ENCODE results near the gene PPP1R3C.

PPP1R3C gene

DNA sequence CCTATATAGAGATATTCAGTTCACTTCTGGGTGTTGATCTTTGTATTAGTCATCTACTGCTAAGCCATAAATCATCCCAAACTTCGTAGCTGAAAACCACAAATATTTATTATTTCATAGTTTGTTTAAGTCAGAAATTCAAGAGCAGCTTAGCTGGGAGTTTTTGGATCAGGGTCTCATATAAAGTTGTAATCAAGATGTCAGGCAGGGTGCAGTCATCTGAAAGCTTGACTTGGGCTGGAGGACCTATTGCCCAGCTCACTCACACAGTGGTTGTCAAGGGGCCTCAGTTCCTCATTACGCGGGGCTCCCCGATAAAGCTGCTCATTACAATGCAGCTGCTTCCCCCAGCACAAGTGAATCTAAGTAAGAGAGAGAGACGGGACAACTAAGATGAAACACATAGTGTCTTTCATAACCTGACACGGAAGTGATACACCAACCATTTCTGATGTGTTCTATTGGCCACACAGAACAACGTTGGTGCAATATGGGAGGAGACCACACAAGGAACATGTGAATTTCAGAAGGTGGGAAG is 15.7 kb downstream of the PPP1R3C start:
- Mint-ChIP-seq H3K4me3 (no peak overlapping the region), H3K4me1 (no peaks in the 10 kb centered on the region), H3K36me3 (no peaks in the 10 kb centered on the region), H3K27me3 (no peaks in the 10 kb centered on the region), H3K9me3 (no peaks in the 10 kb centered on the region), H3K27ac (no peak overlapping the region)
- no peak for ATAC-seq (ENCODE audit: low read depth)
- DNase-seq (ENCODE audit: low spot score in 2 of 2) = no peak

DNA sequence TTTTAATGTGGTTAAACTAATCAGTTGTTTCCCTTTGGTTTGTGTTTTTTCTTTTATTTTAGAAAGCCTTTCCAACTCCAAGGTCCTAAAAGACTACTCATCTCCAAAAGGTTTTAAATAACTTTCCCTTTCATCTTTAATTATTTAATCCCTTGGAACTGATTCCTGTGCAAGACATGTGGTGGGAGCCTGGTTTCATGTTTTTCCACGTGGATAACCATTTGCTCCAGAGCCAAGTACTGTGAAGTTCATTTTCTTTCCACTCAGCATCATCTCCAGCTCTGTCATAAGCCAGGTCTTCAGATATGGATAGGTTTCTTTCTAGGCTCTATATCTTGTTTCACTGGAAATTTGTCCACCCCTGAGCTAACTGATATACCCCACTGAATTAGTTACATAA is 16.7 kb downstream of the PPP1R3C start:
- H3K36me3 Mint-ChIP-seq = no peaks in the 10 kb centered on the region
- peaks cover 4% of the 10 kb centered on the region for H3K27me3 Mint-ChIP-seq
- no peak for DNase-seq (ENCODE audit: low spot score in 2 of 2)
- no peaks in the 10 kb centered on the region for H3K4me1 Mint-ChIP-seq
- ATAC-seq (ENCODE audit: low read depth) = no peak
- H3K9me3 Mint-ChIP-seq = no peaks in the 10 kb centered on the region
- H3K27ac Mint-ChIP-seq = no peak overlapping the region
- no peak overlapping the region for H3K4me3 Mint-ChIP-seq

DNA sequence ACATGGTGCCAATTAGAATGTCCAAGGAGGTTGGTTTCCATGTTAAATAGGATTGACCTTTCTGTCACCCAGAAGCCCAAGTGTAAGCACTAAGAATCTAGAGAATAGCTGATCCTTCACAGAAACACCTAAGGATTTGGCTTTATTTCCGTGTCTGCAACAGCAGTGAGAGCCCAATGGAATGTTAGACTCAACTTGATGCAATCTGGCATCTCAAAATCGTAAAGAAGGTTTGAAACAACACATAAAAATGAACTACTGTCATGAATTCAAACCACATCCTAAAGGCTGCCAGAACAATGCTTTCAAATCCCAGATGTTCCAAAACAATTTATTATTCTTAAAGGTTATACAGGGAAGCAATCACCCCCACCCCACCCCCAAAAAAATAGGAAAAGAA is 18.6 kb downstream of the PPP1R3C start:
- H3K4me1 Mint-ChIP-seq = no peaks in the 10 kb centered on the region
- no peaks in the 10 kb centered on the region for H3K36me3 Mint-ChIP-seq
- no peak overlapping the region for H3K4me3 Mint-ChIP-seq
- no peak overlapping the region for H3K27ac Mint-ChIP-seq
- DNase-seq (ENCODE audit: low spot score in 2 of 2) = no peak
- ATAC-seq (ENCODE audit: low read depth) = no peak
- peaks cover 4% of the 10 kb centered on the region for H3K27me3 Mint-ChIP-seq
- H3K9me3 Mint-ChIP-seq = no peaks in the 10 kb centered on the region

DNA sequence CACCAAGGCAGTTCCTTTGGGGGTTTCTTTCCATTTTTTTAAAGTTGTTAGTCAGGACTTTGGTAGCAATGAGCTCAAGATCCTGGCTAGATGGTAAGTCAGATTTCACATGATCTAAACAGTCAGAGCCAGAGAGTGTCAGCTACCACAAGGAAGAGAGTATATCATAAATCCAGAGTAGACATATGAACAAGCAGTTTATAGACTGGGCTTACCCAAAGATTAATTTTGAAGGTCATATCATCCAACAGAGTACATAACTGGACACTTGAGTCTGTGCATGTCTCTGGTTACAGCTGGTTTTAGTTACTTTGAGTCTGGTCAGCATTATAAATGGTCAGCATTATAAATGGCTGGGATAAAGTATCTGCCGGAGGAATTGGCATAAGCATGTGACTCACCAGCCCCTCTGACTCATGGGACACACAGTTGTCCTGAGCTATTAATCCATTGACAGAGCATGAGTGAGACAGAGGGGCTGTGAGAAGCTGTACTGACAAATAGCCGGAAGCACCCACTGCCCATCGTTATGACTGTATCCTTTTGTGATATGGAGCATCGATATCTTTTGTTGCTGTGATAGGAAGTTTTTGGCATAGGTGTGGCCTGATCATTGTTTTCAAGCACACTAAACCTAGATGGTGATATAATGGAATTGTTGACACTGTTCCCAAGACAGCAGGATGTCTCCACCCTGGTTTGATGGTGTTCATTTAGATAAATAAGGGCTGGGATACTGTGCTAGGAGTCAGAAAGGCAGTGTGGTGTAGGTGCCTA is 19.3 kb downstream of the PPP1R3C start:
- H3K9me3 Mint-ChIP-seq = no peaks in the 10 kb centered on the region
- ATAC-seq (ENCODE audit: low read depth) = no peak
- H3K27ac Mint-ChIP-seq = no peak overlapping the region
- H3K27me3 Mint-ChIP-seq = peaks cover 4% of the 10 kb centered on the region
- no peaks in the 10 kb centered on the region for H3K36me3 Mint-ChIP-seq
- H3K4me3 Mint-ChIP-seq = no peak overlapping the region
- DNase-seq (ENCODE audit: low spot score in 2 of 2) = no peak
- H3K4me1 Mint-ChIP-seq = no peaks in the 10 kb centered on the region

DNA sequence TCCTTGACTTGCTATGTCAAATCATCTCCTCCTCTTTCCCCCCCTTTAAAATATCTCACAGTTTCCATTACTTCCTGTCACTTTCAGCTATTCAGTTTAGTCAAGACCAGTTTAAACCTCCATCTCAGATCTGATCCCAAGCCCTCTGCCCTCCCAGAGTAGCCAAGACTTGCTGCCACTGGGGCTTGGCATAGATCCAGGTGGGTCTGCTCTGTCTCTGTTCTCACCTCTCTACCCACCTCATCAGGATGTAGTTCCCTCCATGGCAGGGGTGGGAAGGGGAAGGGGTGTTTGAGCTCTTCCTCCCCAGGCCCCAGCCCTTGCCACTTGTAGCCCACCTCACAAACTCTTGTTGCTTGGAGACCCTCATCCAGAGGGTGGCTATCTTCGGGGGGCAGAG is 22.0 kb downstream of the PPP1R3C start:
- DNase-seq (ENCODE audit: low spot score in 2 of 2) = no peak
- Mint-ChIP-seq H3K27ac (no peak overlapping the region), H3K4me3 (no peak overlapping the region), H3K27me3 (peaks cover 4% of the 10 kb centered on the region), H3K36me3 (no peaks in the 10 kb centered on the region), H3K4me1 (no peaks in the 10 kb centered on the region), H3K9me3 (peaks cover 2% of the 10 kb centered on the region)
- ATAC-seq (ENCODE audit: low read depth) = no peak

DNA sequence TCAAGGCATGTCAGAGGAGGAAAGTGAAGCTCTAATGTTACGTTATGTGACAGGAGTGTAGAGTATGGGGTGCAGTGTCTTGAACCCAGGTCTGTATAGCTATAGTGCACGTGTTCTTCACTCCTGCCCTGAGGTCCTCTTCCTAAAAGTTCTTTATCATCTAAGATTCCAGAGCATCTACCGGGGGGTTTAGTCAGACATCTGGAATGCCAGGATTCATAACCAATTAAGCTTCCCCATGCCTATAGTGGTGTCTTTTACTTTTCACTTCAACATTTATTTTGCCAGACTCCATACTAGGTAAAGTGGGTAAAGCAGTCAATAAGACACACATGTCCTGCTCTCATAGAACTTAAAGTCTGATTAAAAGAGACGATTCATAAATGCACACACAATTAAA is 22.4 kb downstream of the PPP1R3C start:
- ATAC-seq (ENCODE audit: low read depth) (no peak), DNase-seq (ENCODE audit: low spot score in 2 of 2) (no peak)
- Mint-ChIP-seq H3K36me3 (no peaks in the 10 kb centered on the region), H3K27ac (no peak overlapping the region), H3K4me3 (no peak overlapping the region), H3K27me3 (peaks cover 4% of the 10 kb centered on the region), H3K9me3 (peaks cover 2% of the 10 kb centered on the region), H3K4me1 (no peaks in the 10 kb centered on the region)

DNA sequence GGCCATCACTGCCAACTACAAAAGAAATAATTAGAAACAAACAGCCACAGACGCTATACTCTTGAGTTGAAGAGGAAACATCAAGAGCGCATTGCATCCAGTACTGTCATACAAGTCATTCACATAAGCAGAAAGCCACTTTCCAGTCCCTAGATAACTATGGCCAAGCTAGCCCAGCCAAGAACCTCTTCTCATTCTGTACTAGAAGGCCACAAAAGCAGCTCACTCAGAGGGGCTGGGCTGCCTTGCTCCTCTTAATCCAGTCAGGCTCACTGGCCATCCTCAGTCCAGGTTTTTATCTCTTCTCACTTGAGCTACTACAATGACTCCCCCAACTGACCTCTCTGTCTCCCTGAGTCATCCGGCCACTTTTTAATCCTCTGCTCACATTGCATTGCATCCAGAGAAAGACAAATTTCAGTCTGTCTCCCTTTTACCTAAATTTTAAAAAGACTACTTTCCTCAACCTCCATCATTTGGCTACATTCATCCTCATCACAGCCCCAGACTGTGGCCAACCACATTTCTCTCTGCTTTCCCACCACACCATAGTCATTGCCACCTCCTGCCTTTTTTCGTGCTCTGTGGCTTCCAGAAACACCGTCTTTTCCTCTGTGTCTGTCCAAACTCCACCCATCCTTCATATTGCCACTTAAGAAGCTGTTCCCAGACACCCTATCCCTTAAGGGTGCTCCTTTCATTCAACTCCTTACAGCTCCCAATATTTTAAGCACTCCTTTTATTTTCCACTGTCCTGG is 25.0 kb downstream of the PPP1R3C start:
- H3K4me1 Mint-ChIP-seq = no peaks in the 10 kb centered on the region
- H3K9me3 Mint-ChIP-seq = peaks cover 2% of the 10 kb centered on the region
- no peak overlapping the region for H3K27ac Mint-ChIP-seq
- no peak overlapping the region for H3K4me3 Mint-ChIP-seq
- no peak for DNase-seq (ENCODE audit: low spot score in 2 of 2)
- ATAC-seq (ENCODE audit: low read depth) = no peak
- no peaks in the 10 kb centered on the region for H3K36me3 Mint-ChIP-seq
- peaks cover 4% of the 10 kb centered on the region for H3K27me3 Mint-ChIP-seq

DNA sequence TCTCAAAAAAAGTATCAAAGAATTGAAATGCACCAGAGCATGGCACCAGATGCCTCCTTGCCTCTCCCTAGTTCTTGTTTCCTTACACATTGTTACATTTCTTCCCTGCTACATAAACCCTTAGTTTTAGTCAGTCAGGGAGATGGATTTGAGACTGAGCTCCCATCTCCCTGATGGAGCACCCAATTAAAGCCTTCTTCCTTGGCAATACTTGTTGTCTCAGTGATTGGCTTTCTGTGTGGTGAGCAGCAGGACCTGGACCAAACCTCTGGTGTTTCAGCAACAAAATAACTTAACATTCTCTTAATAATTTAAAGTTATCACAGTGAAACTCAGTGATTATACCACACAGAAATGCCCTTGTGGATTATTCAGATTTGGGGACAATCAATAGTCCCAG is 26.9 kb downstream of the PPP1R3C start:
- DNase-seq (ENCODE audit: low spot score in 2 of 2) (no peak), ATAC-seq (ENCODE audit: low read depth) (no peak)
- H3K9me3 Mint-ChIP-seq = peaks cover 2% of the 10 kb centered on the region
- H3K27me3 Mint-ChIP-seq = no peaks in the 10 kb centered on the region
- no peak overlapping the region for H3K4me3 Mint-ChIP-seq
- H3K4me1 Mint-ChIP-seq = no peaks in the 10 kb centered on the region
- H3K36me3 Mint-ChIP-seq = no peaks in the 10 kb centered on the region
- H3K27ac Mint-ChIP-seq = no peak overlapping the region

DNA sequence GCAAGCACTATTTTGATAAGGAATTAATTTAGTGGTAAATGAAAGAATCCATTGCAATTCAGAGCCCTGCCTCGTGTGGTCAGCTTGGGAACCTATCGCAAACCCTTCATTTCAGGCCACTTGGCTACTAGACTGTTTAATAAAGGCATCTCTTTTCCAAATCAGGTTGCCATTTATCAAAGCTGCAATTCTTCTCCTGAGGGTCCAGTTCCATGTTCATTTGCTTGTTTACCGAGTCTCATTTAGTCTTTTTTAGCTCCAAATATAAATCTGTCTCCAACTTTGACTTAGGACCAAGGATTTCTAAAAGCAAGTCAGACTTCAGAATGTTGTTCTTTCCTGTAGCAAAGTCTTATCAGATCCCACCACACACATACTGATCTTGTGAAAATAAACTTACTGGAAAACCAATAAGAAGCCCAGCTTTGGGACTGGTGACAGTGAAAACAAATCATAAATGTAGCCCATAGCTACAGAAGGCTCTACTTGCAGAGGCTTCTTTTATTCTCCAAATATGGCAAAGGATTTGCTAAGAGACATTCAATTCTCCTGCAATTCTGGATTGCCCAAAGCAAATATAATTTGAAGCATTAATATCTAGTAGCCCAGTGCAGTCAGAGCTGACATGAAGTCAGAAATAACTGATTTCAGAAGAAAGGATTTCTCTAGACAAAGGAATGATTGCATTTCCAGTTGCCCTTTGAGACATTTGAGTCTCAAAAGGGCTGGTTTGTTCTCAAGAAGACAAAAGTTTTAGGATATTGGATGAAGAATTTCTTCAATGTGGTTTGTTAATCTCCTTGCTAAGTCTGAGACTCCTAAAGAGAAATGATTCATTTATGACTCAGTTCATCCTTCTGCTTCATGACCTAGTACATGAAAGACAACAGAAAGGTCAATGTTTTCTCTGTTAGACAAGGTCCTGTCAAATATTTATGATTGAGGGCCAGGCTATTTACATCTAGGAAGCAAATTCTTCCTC is 28.0 kb downstream of the PPP1R3C start:
- Mint-ChIP-seq H3K27me3 (peaks cover 6% of the 10 kb centered on the region), H3K36me3 (no peaks in the 10 kb centered on the region), H3K4me1 (no peaks in the 10 kb centered on the region), H3K4me3 (no peak overlapping the region), H3K27ac (no peak overlapping the region), H3K9me3 (peaks cover 2% of the 10 kb centered on the region)
- DNase-seq (ENCODE audit: low spot score in 2 of 2) (no peak), ATAC-seq (ENCODE audit: low read depth) (no peak)

DNA sequence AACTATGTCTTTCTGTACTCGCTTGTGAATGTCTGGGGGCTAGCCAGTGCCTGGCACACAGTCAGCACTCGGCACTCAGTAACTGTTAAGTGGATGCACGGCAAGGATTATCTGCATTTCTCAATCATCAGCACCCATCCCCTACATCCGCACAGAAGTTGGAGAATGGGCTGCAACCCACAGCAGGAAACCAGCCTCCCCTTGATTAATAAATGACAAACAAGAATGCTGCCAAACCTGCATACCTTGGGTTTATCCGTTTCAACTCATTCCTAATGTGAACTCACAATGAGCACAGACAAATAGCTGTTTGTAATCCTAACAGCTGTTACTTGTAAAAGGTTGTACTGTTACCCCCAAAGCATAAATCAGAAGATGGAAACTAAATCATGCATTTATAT is 28.9 kb downstream of the PPP1R3C start:
- H3K27me3 Mint-ChIP-seq = peaks cover 6% of the 10 kb centered on the region
- H3K4me1 Mint-ChIP-seq = no peaks in the 10 kb centered on the region
- no peak overlapping the region for H3K27ac Mint-ChIP-seq
- H3K4me3 Mint-ChIP-seq = no peak overlapping the region
- ATAC-seq (ENCODE audit: low read depth) (no peak), DNase-seq (ENCODE audit: low spot score in 2 of 2) (no peak)
- H3K36me3 Mint-ChIP-seq = no peaks in the 10 kb centered on the region
- H3K9me3 Mint-ChIP-seq = peaks cover 2% of the 10 kb centered on the region

DNA sequence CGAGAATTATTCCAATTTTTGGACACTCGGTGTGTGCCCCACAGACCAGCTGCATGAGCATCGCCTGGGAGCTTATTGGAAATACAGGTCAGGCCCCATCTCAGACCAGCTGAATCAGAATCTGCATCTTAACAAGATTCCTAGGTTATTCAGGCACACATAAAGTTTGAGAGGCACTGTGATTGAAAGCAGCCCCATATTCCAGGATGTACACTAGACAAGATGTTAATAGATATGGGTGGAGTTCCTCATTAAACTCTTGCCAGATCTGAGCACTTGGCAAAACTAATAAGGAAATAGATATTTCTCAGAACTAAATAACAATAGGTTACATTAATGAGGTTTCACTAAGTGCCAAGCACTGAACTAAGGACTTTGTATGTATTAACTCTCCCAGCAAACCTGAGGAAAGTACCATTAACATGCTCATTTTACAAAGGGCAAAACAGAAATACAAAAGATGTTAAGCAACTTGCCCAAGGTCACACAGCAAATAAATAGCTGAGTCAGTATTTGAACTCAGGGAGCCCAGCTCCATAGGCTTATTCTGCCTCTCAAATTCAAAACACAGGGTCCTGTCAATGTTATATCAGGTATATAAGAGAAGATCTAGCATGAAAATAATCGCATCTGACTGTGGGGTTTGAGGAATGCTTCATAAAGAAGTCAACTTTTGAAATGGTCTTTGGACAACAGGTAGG is 29.9 kb downstream of the PPP1R3C start:
- ATAC-seq (ENCODE audit: low read depth) (no peak), DNase-seq (ENCODE audit: low spot score in 2 of 2) (no peak)
- Mint-ChIP-seq H3K4me3 (no peak overlapping the region), H3K4me1 (no peaks in the 10 kb centered on the region), H3K9me3 (peaks cover 2% of the 10 kb centered on the region), H3K27me3 (peaks cover 6% of the 10 kb centered on the region), H3K36me3 (no peaks in the 10 kb centered on the region), H3K27ac (no peak overlapping the region)

DNA sequence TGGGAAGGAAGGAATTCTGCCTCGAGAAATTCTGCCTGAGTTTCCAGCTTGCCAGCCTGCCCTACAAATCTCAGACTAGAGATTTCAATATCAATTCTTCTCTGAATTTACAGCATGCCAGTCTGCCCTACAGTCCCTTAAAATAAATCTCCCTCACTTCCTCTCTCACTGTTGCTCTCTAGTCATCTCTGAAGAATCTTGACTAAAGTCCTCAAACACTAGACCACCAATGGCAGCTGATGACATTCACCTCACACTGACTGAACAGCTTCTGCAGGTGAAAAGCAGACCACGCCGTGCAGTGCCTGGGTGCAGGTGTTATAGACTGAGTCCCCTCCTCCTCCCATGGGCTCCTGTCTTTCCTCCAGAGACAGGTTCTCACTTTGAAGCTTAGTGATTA is 30.4 kb downstream of the PPP1R3C start:
- peaks cover 2% of the 10 kb centered on the region for H3K9me3 Mint-ChIP-seq
- no peak overlapping the region for H3K27ac Mint-ChIP-seq
- no peaks in the 10 kb centered on the region for H3K4me1 Mint-ChIP-seq
- no peaks in the 10 kb centered on the region for H3K36me3 Mint-ChIP-seq
- no peak for DNase-seq (ENCODE audit: low spot score in 2 of 2)
- H3K4me3 Mint-ChIP-seq = no peak overlapping the region
- no peak for ATAC-seq (ENCODE audit: low read depth)
- H3K27me3 Mint-ChIP-seq = peaks cover 6% of the 10 kb centered on the region

DNA sequence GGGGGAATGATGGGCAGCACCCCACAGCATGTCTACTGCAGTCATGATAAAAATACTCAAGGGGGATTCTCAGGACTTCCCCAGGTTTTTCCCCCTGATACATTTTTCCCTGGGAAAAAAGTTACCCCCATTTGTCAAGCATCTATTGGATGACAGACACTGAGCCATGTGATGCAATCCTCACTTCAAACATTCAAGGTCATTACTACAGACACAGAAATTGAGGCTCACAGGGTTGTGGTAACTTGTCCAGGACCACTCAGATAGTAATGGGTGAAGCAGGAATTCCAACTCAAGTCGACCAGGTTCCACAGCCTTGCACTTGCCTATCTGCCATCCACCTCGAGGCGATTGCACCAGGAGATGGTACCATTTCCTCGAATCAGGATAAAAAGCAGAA is 31.7 kb downstream of the PPP1R3C start:
- ATAC-seq (ENCODE audit: low read depth) (no peak), DNase-seq (ENCODE audit: low spot score in 2 of 2) (no peak)
- Mint-ChIP-seq H3K27me3 (peaks cover 6% of the 10 kb centered on the region), H3K27ac (no peak overlapping the region), H3K4me1 (no peaks in the 10 kb centered on the region), H3K36me3 (no peaks in the 10 kb centered on the region), H3K9me3 (peaks cover under 1% of the 10 kb centered on the region), H3K4me3 (no peak overlapping the region)

Measured in memory B cell (primary cell).